GM12878 (cell line): Measurements from ENCODE around the gene TRRAP. TPM values are rescaled to one million over a fixed set of nuclear protein-coding genes. Genes with fewer than 3 reads are reported as not detected.

ENCODE experiments used
- ATAC-seq: fragments of 200-7000 bp; cut with Tn5 transposase; 3 replicates; pipeline ENCODE4 v1.9.1; 2020; ENCODE audit warnings: mild to moderate bottlenecking, moderate library complexity
- BruUV-seq: library from RNA; stranded (reverse); fragments of 400-500 nt; replicated peaks from 2 replicates; lab custom pipeline; 2021; lab: Mats Ljungman, UMichigan
- CTCF ChIA-PET: fragments of 300-600 bp; sonication (Branson Sonifier 250); formaldehyde crosslinking; extraction: SDS; loops from one replicate; lab custom pipeline; 2021; ENCODE audit warnings: inconsistent platforms; lab: Yijun Ruan, JAX
- POLR2A ChIA-PET: fragments of 350-600 bp; formaldehyde crosslinking; extraction: SDS; loops from one replicate; lab custom pipeline; 2021; ENCODE audit warnings: inconsistent platforms; lab: Charles Lee
- RAD21 ChIA-PET: fragments of 300-600 bp; sonication (Branson Sonifier 250); formaldehyde crosslinking; loops from one replicate; lab custom pipeline; 2023; ENCODE audit warnings: antibody characterized with exemption; ENCODE audit not compliant: unreplicated experiment; lab: Charles Lee
- SMC1A ChIA-PET: fragments of 300-600 bp; sonication (Branson Sonifier 250); formaldehyde crosslinking; loops from one replicate; lab custom pipeline; 2023; ENCODE audit not compliant: unreplicated experiment, uncharacterized antibody; lab: Charles Lee
- DNase-seq: peaks from one replicate; pipeline ENCODE4 v3.0.0-alpha.2; 2011; ENCODE audit warnings: low read depth, low spot score
- FAIRE-seq: peaks from 3 replicates; lab custom pipeline; 2011; peaks lifted over from hg19 to GRCh38; lab: Jason Lieb, UNC
- H2AFZ ChIP-seq: 2 replicates; pipeline ENCODE4 v1.6.0; 2011; ENCODE audit warnings: low read depth, low read length, control low read depth; ENCODE audit not compliant: control insufficient read depth
- H3K27ac ChIP-seq: 2 replicates; pipeline ENCODE4 v1.5.1; 2011; ENCODE audit warnings: control low read depth; ENCODE audit not compliant: control insufficient read depth, insufficient read depth
- H3K27me3 ChIP-seq, 2 experiments: replicated peaks in 1 of 2; 2 replicates each; pipeline versions ENCODE4 v1.6.0 to v1.6.1; 2011; ENCODE audit warnings: low read length in 1 of 2; ENCODE audit not compliant: control insufficient read depth in 2 of 2, insufficient read depth in 2 of 2
- H3K36me3 ChIP-seq, 2 experiments: 2 replicates each; pipeline ENCODE4 v1.5.1; 2011; ENCODE audit warnings: low read length in 1 of 2; ENCODE audit not compliant: control insufficient read depth in 2 of 2, insufficient read depth in 2 of 2
- H3K4me1 ChIP-seq: 2 replicates; pipeline ENCODE4 v1.6.1; 2011; ENCODE audit warnings: mild to moderate bottlenecking, low read length, moderate library complexity, mixed read lengths; ENCODE audit not compliant: control insufficient read depth, insufficient read depth
- H3K4me2 ChIP-seq: 2 replicates; pipeline ENCODE4 v1.6.0; 2011; ENCODE audit warnings: control low read depth; ENCODE audit not compliant: control insufficient read depth, insufficient read depth
- H3K4me3 ChIP-seq: fragments of 200-600 bp; sonication (generic); 2 replicates; pipeline ENCODE4 v1.5.1; 2016
- H3K79me2 ChIP-seq: 2 replicates; pipeline ENCODE4 v1.6.0; 2011; ENCODE audit warnings: low read length; ENCODE audit not compliant: control insufficient read depth, insufficient read depth
- H3K9ac ChIP-seq: 2 replicates; pipeline ENCODE4 v1.8.0; 2011; ENCODE audit warnings: low read length, control low read depth, mixed read lengths; ENCODE audit not compliant: control insufficient read depth, insufficient read depth
- H3K9me3 ChIP-seq: replicated peaks from 3 replicates; pipeline ENCODE4 v1.5.1; 2011; ENCODE audit warnings: mild to moderate bottlenecking, low read length; ENCODE audit not compliant: control insufficient read depth, insufficient read depth
- H4K20me1 ChIP-seq: 2 replicates; pipeline ENCODE4 v1.6.0; 2011; ENCODE audit not compliant: control insufficient read depth, insufficient read depth
- BACH1 ChIP-seq: fragments of 450-650 bp; IDR thresholded peaks from 2 replicates; pipeline ENCODE4 v1.6.1; 2017; ENCODE audit warnings: mild to moderate bottlenecking, borderline replicate concordance
- BCL3 ChIP-seq: IDR thresholded peaks from 2 replicates; pipeline ENCODE4 v1.6.1; 2011; ENCODE audit warnings: borderline replicate concordance, low read depth, mild to moderate bottlenecking, moderate library complexity, low read length; ENCODE audit not compliant: insufficient read depth, poor library complexity, severe bottlenecking
- CTCF ChIP-seq, 3 experiments: IDR thresholded peaks in 2 of 3; conservative IDR thresholded peaks in 1 of 3; 2 replicates each; pipeline ENCODE4 v1.5.1; 2011; ENCODE audit warnings: low read depth in 3 of 3, low read length in 3 of 3, mild to moderate bottlenecking in 3 of 3, control low read depth in 2 of 3, moderate library complexity in 2 of 3, inconsistent platforms in 1 of 3, mixed read lengths in 1 of 3; ENCODE audit not compliant: control insufficient read depth in 2 of 3, insufficient read depth in 1 of 3; ENCODE audit errors: extremely low read depth in 1 of 3
- DPF2 ChIP-seq: fragments of 450-650 bp; IDR thresholded peaks from 2 replicates; pipeline ENCODE4 v1.6.1; 2017; ENCODE audit warnings: mild to moderate bottlenecking
- MYC ChIP-seq: IDR thresholded peaks from 2 replicates; pipeline ENCODE4 v1.6.1; 2011; ENCODE audit warnings: mild to moderate bottlenecking, low read length, moderate library complexity, inconsistent platforms; ENCODE audit not compliant: insufficient read depth, insufficient replicate concordance, insufficient read length, severe bottlenecking
- POLR2A ChIP-seq: IDR thresholded peaks from 2 replicates; pipeline ENCODE4 v1.6.1; 2011; ENCODE audit warnings: low read depth, mild to moderate bottlenecking, low read length
- SUPT20H ChIP-seq: IDR thresholded peaks from 2 replicates; pipeline ENCODE4 v1.6.1; 2011; ENCODE audit warnings: low read depth, mild to moderate bottlenecking, low read length, moderate library complexity, borderline replicate concordance; ENCODE audit not compliant: control insufficient read depth
- WGBS: methylation state at CpG from one replicate; pipeline ENCODE4 v1.1.6; 2016; ENCODE audit warnings: low lambda C conversion rate; ENCODE audit not compliant: insufficient replicate concordance, insufficient coverage; ENCODE audit errors: missing lambda C conversion rate; 5-methylcytosine and 5-hydroxymethylcytosine counted together
- in situ Hi-C: fragments of 300-500 bp; cut with MboI; formaldehyde crosslinking; loops from 9 replicates; pipeline ENCODE4 v1.14.3; 2018; ENCODE audit warnings: mixed read lengths
- intact Hi-C: fragments of 100-400 bp; cut with micrococcal nuclease; formaldehyde crosslinking; loops from one replicate; pipeline ENCODE4 v1.14.2; 2022; ENCODE audit not compliant: unreplicated experiment
- polyA plus RNA-seq, 11 experiments: library from polyadenylated mRNA; depleted of rRNA in 4 of 11; unstranded in 6 of 11; stranded (reverse) in 5 of 11; fragments of >200 nt; fragmentation: Nextera tagmentation in 4 of 11; fragmentation: Illumina TruSeq in 1 of 11; extraction: Ambion mirVana in 4 of 11; extraction: Trizol in 1 of 11; gene quantifications; 1 replicate in 1 of 11; 2 replicates in 10 of 11; pipeline versions ENCODE4 v1.2.1 to v1.2.3, GENCODE V29; 2011 to 2016; ENCODE audit warnings: inconsistent platforms in 2 of 11, missing spikeins in 2 of 11, low read depth in 1 of 11
- total RNA-seq, 4 experiments: library from RNA; depleted of rRNA in 3 of 4; stranded (reverse); fragments of >200 nt in 3 of 4; fragmentation: Illumina TruSeq in 1 of 4; extraction: Trizol in 1 of 4; gene quantifications; 2 replicates each; pipeline versions ENCODE4 v1.2.1 to v1.2.3, GENCODE V29; 2013 to 2021
- TF ChIP-seq, protein P1 (sequence below): IDR thresholded peaks from 2 replicates; pipeline ENCODE4 v1.6.1; 2012; ENCODE audit warnings: improper control_type of control experiment, low read depth, low read length; ENCODE audit not compliant: insufficient replicate concordance
- TF ChIP-seq, protein P2 (sequence below): fragments of 450-650 bp; IDR thresholded peaks from 2 replicates; pipeline ENCODE4 v1.6.1; 2017; ENCODE audit warnings: antibody characterized with exemption, mild to moderate bottlenecking, moderate library complexity

TRRAP gene
- total and polyA plus RNA-seq, 10 of the 15 experiments (the other 5 are each of a cell fraction or from before 2014, with no cell fraction given) = 1.1 to 39.3 (median 8.5) TPM

DNA sequence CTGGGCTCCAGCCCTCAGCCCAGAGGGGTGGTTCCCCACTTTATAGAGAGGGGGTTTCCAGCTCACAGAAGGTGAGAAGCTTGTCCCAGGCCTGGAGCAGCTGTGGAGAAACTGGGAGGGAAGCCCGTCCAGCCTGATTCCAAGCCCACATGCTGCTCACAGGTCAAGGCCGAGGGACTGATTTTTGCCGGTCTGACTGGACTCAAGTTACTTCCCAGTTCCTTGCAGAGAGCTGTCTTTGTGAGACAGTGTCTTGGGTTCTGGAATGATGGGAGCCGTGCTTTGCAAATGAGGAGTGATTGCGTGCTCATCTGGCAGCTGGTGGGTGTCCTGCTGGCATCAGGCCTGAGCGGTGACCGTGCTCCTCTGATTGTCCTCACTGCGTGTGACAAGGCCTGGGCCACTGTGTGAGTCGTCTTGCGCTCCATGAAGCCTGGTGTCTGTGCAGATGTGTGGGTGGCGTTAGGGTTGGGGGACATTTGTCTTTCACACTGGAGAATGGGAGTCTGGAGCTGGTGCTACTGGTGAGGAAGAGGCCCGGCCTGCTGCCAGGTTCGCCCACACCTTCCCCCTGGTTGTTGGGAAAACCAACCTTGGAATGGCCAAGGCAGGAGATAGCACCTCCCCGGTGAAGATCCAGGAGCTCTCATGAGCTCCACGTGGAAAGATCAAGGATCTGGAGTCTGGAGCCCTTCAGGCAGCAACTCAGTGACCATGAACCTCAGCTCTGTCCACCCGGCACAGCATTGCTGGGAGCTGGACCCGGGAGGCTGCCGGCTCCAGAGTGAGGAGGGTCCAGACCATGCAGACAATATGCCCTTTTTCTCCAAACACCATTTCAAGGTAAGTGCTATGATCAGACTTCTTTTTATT lies 136.0 kb downstream of the TRRAP start:
- H3K27me3 ChIP-seq = no peaks in the 10 kb centered on the region
- H3K36me3 ChIP-seq = peaks cover 27 to 45% of the 10 kb centered on the region in 2 experiments
- H3K9me3 ChIP-seq = no peaks in the 10 kb centered on the region; the same call in 2 of the 3 replicates
- no peaks in the 10 kb centered on the region for H4K20me1 ChIP-seq
- in situ Hi-C loops = no loop called here
- H3K4me2 ChIP-seq = no peak overlapping the region
- H3K79me2 ChIP-seq = no peaks in the 10 kb centered on the region
- WGBS = 96% methylated on average over 18 of the region's 18 CpGs
- ChIA-PET SMC1A (no interaction called here), CTCF (interaction anchor here (0.9 to 1.6 kb wide), 3 partner anchors 10 to 299 kb away, joined by 3 to 4 read pairs (median 3); no protein-coding TSS in a partner anchor), RAD21 (no interaction called here), POLR2A (no interaction called here)
- H2AFZ ChIP-seq = no peak overlapping the region
- ATAC-seq (peak; percentile 55), DNase-seq (no peak), FAIRE-seq (no peak)
- no peaks in the 10 kb centered on the region for H3K4me1 ChIP-seq
- no peak overlapping the region for H3K27ac ChIP-seq
- intact Hi-C loops = no loop called here
- H3K4me3 ChIP-seq = no peak overlapping the region
- BruUV-seq = no TSS peak
- H3K9ac ChIP-seq = no peak overlapping the region
- TF ChIP-seq BCL3 (peak; percentile 60), SUPT20H (no peak), DPF2 (no peak), MYC (no peak), CTCF (IDR thresholded peaks at IDR 0.05 in 2 of 3, conservative IDR thresholded peaks at IDR 0.05 in 1 of 3; ENCODE audit: control insufficient read depth in 2 of 3, extremely low read depth in 1 of 3, insufficient read depth in 1 of 3, low read depth in 3 of 3, low read length in 3 of 3) (no peak), BACH1 (no peak), POLR2A (peak; percentile 59)
- TF ChIP-seq, protein P1, sequence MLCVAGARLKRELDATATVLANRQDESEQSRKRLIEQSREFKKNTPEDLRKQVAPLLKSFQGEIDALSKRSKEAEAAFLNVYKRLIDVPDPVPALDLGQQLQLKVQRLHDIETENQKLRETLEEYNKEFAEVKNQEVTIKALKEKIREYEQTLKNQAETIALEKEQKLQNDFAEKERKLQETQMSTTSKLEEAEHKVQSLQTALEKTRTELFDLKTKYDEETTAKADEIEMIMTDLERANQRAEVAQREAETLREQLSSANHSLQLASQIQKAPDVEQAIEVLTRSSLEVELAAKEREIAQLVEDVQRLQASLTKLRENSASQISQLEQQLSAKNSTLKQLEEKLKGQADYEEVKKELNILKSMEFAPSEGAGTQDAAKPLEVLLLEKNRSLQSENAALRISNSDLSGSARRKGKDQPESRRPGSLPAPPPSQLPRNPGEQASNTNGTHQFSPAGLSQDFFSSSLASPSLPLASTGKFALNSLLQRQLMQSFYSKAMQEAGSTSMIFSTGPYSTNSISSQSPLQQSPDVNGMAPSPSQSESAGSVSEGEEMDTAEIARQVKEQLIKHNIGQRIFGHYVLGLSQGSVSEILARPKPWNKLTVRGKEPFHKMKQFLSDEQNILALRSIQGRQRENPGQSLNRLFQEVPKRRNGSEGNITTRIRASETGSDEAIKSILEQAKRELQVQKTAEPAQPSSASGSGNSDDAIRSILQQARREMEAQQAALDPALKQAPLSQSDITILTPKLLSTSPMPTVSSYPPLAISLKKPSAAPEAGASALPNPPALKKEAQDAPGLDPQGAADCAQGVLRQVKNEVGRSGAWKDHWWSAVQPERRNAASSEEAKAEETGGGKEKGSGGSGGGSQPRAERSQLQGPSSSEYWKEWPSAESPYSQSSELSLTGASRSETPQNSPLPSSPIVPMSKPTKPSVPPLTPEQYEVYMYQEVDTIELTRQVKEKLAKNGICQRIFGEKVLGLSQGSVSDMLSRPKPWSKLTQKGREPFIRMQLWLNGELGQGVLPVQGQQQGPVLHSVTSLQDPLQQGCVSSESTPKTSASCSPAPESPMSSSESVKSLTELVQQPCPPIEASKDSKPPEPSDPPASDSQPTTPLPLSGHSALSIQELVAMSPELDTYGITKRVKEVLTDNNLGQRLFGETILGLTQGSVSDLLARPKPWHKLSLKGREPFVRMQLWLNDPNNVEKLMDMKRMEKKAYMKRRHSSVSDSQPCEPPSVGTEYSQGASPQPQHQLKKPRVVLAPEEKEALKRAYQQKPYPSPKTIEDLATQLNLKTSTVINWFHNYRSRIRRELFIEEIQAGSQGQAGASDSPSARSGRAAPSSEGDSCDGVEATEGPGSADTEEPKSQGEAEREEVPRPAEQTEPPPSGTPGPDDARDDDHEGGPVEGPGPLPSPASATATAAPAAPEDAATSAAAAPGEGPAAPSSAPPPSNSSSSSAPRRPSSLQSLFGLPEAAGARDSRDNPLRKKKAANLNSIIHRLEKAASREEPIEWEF = no peak
- TF ChIP-seq, protein P2, sequence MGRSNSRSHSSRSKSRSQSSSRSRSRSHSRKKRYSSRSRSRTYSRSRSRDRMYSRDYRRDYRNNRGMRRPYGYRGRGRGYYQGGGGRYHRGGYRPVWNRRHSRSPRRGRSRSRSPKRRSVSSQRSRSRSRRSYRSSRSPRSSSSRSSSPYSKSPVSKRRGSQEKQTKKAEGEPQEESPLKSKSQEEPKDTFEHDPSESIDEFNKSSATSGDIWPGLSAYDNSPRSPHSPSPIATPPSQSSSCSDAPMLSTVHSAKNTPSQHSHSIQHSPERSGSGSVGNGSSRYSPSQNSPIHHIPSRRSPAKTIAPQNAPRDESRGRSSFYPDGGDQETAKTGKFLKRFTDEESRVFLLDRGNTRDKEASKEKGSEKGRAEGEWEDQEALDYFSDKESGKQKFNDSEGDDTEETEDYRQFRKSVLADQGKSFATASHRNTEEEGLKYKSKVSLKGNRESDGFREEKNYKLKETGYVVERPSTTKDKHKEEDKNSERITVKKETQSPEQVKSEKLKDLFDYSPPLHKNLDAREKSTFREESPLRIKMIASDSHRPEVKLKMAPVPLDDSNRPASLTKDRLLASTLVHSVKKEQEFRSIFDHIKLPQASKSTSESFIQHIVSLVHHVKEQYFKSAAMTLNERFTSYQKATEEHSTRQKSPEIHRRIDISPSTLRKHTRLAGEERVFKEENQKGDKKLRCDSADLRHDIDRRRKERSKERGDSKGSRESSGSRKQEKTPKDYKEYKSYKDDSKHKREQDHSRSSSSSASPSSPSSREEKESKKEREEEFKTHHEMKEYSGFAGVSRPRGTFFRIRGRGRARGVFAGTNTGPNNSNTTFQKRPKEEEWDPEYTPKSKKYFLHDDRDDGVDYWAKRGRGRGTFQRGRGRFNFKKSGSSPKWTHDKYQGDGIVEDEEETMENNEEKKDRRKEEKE = no peak
